Activated CD8-positive, alpha-beta T cell treated with anti-CD3 and anti-CD28 coated beads for 36 hours (primary cell): ENCODE data around the gene PPP6C. TPM values are rescaled to one million over a fixed set of nuclear protein-coding genes. Genes with fewer than 3 reads are reported as not detected.
"Not testable (repeated sequence)": the region's sequence is repeated elsewhere in the genome, so short reads cannot be mapped to it uniquely, and the experiment has no call there.

Experiments
- ATAC-seq: fragments of 200-7000 bp; cut with Tn5 transposase; one replicate; pipeline ENCODE4 v1.10.0; 2021; ENCODE audit warnings: mild to moderate bottlenecking, moderate library complexity
- CTCF ChIA-PET: fragments of 350-600 bp; sonication (Branson Sonifier 250); formaldehyde crosslinking; loops from one replicate; lab custom pipeline; 2021; ENCODE audit warnings: antibody characterized with exemption; lab: Charles Lee
- POLR2A ChIA-PET: fragments of 350-600 bp; sonication (Branson Sonifier 250); formaldehyde crosslinking; loops from one replicate; lab custom pipeline; 2021; ENCODE audit warnings: antibody characterized with exemption; lab: Charles Lee
- DNase-seq: peaks from one replicate; pipeline ENCODE4 v3.0.0-alpha.2; 2020
- H3K27ac Mint-ChIP-seq: one replicate; pipeline ENCODE4 v1.8.0; 2021; ENCODE audit warnings: mild to moderate bottlenecking, mixed read lengths
- H3K27me3 Mint-ChIP-seq: one replicate; pipeline ENCODE4 v1.8.0; 2021; ENCODE audit warnings: mixed read lengths
- H3K36me3 Mint-ChIP-seq: one replicate; pipeline ENCODE4 v1.8.0; 2021; ENCODE audit warnings: low read depth, mixed read lengths
- H3K4me1 Mint-ChIP-seq: one replicate; pipeline ENCODE4 v1.8.0; 2021; ENCODE audit warnings: low read depth, mixed read lengths
- H3K4me3 Mint-ChIP-seq: one replicate; pipeline ENCODE4 v1.8.0; 2021; ENCODE audit warnings: mild to moderate bottlenecking, moderate library complexity, mixed read lengths
- H3K9me3 Mint-ChIP-seq: one replicate; pipeline ENCODE4 v1.8.0; 2021; ENCODE audit warnings: mixed read lengths
- CTCF ChIP-seq: fragments of 200-600 bp; IDR thresholded peaks from one replicate; pipeline ENCODE4 v1.8.0; 2022; ENCODE audit warnings: antibody characterized with exemption, mild to moderate bottlenecking
- intact Hi-C: fragments of 100-400 bp; cut with micrococcal nuclease; formaldehyde crosslinking; loops from one replicate; pipeline ENCODE4 v1.10.0; 2022
- total RNA-seq, 2 experiments: library from RNA; stranded (reverse); gene quantifications; one replicate each; pipeline ENCODE4 v1.2.3, GENCODE V29; 2021

PPP6C gene
- total RNA-seq, 2 experiments from 2014 or later: 43.1 to 44.8 TPM

GRCh38 chr9:125169895-125170294 lies 19.7 kb downstream of the PPP6C start:
- Mint-ChIP-seq H3K36me3 (peaks cover 21% of the 10 kb centered on the region), H3K4me1 (peaks cover 25% of the 10 kb centered on the region), H3K27ac (no peak overlapping the region), H3K9me3 (no peaks in the 10 kb centered on the region), H3K4me3 (no peak overlapping the region), H3K27me3 (no peaks in the 10 kb centered on the region)
- intact Hi-C loops: no loop called here
- CTCF ChIA-PET: no interaction called here
- POLR2A ChIA-PET: no interaction called here
- TF ChIP-seq CTCF: no peak
- no peak for ATAC-seq
- DNase-seq: no peak

GRCh38 chr9:125166762-125167161 lies 22.8 kb downstream of the PPP6C start:
- no peak for TF ChIP-seq CTCF
- Mint-ChIP-seq H3K9me3 (no peaks in the 10 kb centered on the region), H3K27ac (no peak overlapping the region), H3K36me3 (peaks cover 15% of the 10 kb centered on the region), H3K4me1 (peaks cover 15% of the 10 kb centered on the region), H3K27me3 (no peaks in the 10 kb centered on the region), H3K4me3 (no peak overlapping the region)
- intact Hi-C loops: no loop called here
- ChIA-PET POLR2A (no interaction called here), CTCF (no interaction called here)
- ATAC-seq (no peak), DNase-seq (no peak)

- ATAC-seq, intact Hi-C loops, POLR2A ChIA-PET, H3K36me3 Mint-ChIP-seq, H3K27me3 Mint-ChIP-seq, H3K4me3 Mint-ChIP-seq, DNase-seq, CTCF ChIA-PET, H3K9me3 Mint-ChIP-seq: not testable (repeated sequence)
- Mint-ChIP-seq H3K4me1 (peaks cover 11% of the 10 kb centered on the region), H3K27ac (peak overlapping the region; percentile 61)
These were observed 26.7 kb downstream of the PPP6C start for GRCh38 chr9:125162891-125163290.

- ATAC-seq: no peak
- H3K4me1 Mint-ChIP-seq: peaks cover 7% of the 10 kb centered on the region
- ChIA-PET POLR2A (no interaction called here), CTCF (interaction anchor here (0.7 kb wide), 1 partner anchor 307 kb away, joined by 3 read pairs; no protein-coding TSS in a partner anchor)
- H3K27me3 Mint-ChIP-seq: no peaks in the 10 kb centered on the region
- peaks cover 11% of the 10 kb centered on the region for H3K36me3 Mint-ChIP-seq
- DNase-seq: no peak
- no peak for TF ChIP-seq CTCF
- no peaks in the 10 kb centered on the region for H3K9me3 Mint-ChIP-seq
- peak overlapping the region; percentile 57 for H3K27ac Mint-ChIP-seq
- H3K4me3 Mint-ChIP-seq: no peak overlapping the region
- intact Hi-C loops: no loop called here
These were observed 28.2 kb downstream of the PPP6C start for GRCh38 chr9:125161284-125161918.

- intact Hi-C loops: no loop called here
These were observed 28.9 kb downstream of the PPP6C start for GRCh38 chr9:125160750-125161149.

More at GRCh38 chr9:125160750-125161149, 28.9 kb downstream of the PPP6C start:
- Mint-ChIP-seq H3K4me3 (no peak overlapping the region), H3K27ac (no peak overlapping the region), H3K4me1 (peaks cover 4% of the 10 kb centered on the region), H3K36me3 (peaks cover 11% of the 10 kb centered on the region), H3K27me3 (no peaks in the 10 kb centered on the region), H3K9me3 (no peaks in the 10 kb centered on the region)
- ChIA-PET POLR2A (no interaction called here), CTCF (no interaction called here)
- no peak for TF ChIP-seq CTCF
- ATAC-seq (no peak), DNase-seq (no peak)
